ENCODE results near the gene GALNT17.

DNA sequence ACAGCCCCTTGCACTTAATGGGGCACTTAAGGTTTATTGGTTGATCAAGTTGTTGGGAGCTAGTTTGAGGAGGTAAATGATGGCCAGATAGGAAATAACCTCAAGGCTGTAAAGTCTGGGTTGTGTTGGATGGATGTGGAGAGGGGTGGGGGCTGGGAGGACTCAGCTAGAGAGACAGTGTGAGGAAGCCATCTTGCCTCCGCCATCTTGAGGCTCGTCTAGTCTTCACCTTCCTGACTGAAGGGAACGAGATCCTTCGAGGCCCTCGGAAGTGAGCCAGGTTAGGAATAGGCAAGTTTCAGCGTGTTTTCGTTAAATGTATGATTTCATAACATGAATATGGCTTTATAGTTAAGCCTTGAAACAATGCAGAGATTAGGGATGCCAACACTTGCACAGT, 5.5 kb downstream of the GALNT17 start:
- TF ChIP-seq, protein P1, sequence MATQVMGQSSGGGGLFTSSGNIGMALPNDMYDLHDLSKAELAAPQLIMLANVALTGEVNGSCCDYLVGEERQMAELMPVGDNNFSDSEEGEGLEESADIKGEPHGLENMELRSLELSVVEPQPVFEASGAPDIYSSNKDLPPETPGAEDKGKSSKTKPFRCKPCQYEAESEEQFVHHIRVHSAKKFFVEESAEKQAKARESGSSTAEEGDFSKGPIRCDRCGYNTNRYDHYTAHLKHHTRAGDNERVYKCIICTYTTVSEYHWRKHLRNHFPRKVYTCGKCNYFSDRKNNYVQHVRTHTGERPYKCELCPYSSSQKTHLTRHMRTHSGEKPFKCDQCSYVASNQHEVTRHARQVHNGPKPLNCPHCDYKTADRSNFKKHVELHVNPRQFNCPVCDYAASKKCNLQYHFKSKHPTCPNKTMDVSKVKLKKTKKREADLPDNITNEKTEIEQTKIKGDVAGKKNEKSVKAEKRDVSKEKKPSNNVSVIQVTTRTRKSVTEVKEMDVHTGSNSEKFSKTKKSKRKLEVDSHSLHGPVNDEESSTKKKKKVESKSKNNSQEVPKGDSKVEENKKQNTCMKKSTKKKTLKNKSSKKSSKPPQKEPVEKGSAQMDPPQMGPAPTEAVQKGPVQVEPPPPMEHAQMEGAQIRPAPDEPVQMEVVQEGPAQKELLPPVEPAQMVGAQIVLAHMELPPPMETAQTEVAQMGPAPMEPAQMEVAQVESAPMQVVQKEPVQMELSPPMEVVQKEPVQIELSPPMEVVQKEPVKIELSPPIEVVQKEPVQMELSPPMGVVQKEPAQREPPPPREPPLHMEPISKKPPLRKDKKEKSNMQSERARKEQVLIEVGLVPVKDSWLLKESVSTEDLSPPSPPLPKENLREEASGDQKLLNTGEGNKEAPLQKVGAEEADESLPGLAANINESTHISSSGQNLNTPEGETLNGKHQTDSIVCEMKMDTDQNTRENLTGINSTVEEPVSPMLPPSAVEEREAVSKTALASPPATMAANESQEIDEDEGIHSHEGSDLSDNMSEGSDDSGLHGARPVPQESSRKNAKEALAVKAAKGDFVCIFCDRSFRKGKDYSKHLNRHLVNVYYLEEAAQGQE (IDR thresholded peaks at IDR 0.05; ENCODE audit: insufficient read depth in 1 of 2, low read depth in 2 of 2, low read length in 2 of 2): no peak
- TF ChIP-seq POLR2AphosphoS5 (IDR thresholded peaks at IDR 0.05; ENCODE audit: low read depth, low read length) (no peak), TAF1 (IDR thresholded peaks at IDR 0.05; ENCODE audit: borderline replicate concordance, insufficient read depth, low read length) (no peak)
